RWPE2 (cell line): ENCODE measurements around the gene FES.

Experiments used
- ATAC-seq: fragments of 200-7000 bp; cut with Tn5 transposase; 3 replicates; pipeline ENCODE4 v1.9.1; 2021; ENCODE audit warnings: low read depth
- DNase-seq: peaks from one replicate; pipeline ENCODE4 v3.0.0-alpha.2; 2020; ENCODE audit warnings: low spot score
- H3K27ac ChIP-seq: fragments of 450-650 bp; 2 replicates; pipeline ENCODE4 v1.5.1; 2017; ENCODE audit warnings: mild to moderate bottlenecking; ENCODE audit not compliant: poor library complexity, severe bottlenecking
- H3K27me3 ChIP-seq: fragments of 250-450 bp; sonication (Bioruptor Pico); 2 replicates; pipeline ENCODE4 v1.5.1; 2021; ENCODE audit warnings: mild to moderate bottlenecking, moderate library complexity; ENCODE audit not compliant: insufficient read depth, poor library complexity, severe bottlenecking
- H3K36me3 ChIP-seq: fragments of 250-450 bp; sonication (Bioruptor Pico); 2 replicates; pipeline ENCODE4 v1.5.1; 2020; ENCODE audit warnings: low read depth, mild to moderate bottlenecking, moderate library complexity
- H3K4me1 ChIP-seq: fragments of 250-450 bp; sonication (Bioruptor Pico); 2 replicates; pipeline ENCODE4 v1.5.1; 2021; ENCODE audit warnings: mild to moderate bottlenecking, moderate library complexity; ENCODE audit not compliant: insufficient read depth, poor library complexity, severe bottlenecking
- H3K4me3 ChIP-seq: fragments of 250-450 bp; sonication (Bioruptor Pico); 2 replicates; pipeline ENCODE4 v1.5.1; 2021; ENCODE audit warnings: mild to moderate bottlenecking, moderate library complexity; ENCODE audit not compliant: severe bottlenecking
- H3K9me3 ChIP-seq: fragments of 250-450 bp; sonication (Bioruptor Pico); 2 replicates; pipeline ENCODE4 v1.5.1; 2021; ENCODE audit warnings: mild to moderate bottlenecking, moderate library complexity; ENCODE audit not compliant: severe bottlenecking
- TF ChIP-seq, protein P1 (sequence below): fragments of 450-650 bp; IDR thresholded peaks from one replicate; pipeline ENCODE4 v1.5.1; 2017; ENCODE audit warnings: mild to moderate bottlenecking, moderate library complexity; ENCODE audit not compliant: poor library complexity, severe bottlenecking

FES gene

DNA sequence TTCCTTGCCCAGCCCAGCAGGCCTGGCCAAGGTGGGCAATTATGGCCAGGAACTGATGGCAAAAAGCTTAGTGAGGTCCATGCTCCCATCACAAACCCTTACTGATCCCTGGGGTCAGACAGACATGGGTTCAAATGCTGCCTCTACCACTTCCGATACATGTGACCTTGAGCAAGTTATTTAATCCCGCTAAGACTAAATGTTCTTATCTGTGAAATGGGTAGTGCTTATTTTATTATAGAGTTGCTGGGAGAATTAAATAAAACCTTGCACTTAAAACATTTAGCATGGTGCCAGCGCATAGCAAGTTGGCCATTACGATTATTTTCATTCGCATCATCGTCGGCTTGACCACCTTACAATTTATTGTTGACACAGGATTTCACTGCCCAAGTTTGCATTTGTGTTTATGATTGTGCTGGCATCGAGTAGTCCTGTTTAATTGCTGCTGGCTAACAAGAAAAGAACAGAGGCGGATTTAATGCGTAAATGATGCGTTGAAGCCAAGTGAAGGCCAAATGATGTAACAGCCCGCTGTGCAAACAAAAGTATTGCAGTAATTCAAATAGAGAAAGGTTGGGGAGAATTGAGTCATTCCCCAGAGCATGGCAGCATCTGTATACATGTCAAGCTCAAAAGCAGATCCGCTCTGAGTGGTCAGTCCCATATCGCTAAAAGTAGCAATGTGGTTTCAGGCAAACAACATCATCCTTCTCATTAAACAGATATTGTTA is 23.2 kb upstream of the FES start:
- peaks cover 32% of the 10 kb centered on the region for H3K4me1 ChIP-seq
- no peaks in the 10 kb centered on the region for H3K36me3 ChIP-seq
- TF ChIP-seq, protein P1, sequence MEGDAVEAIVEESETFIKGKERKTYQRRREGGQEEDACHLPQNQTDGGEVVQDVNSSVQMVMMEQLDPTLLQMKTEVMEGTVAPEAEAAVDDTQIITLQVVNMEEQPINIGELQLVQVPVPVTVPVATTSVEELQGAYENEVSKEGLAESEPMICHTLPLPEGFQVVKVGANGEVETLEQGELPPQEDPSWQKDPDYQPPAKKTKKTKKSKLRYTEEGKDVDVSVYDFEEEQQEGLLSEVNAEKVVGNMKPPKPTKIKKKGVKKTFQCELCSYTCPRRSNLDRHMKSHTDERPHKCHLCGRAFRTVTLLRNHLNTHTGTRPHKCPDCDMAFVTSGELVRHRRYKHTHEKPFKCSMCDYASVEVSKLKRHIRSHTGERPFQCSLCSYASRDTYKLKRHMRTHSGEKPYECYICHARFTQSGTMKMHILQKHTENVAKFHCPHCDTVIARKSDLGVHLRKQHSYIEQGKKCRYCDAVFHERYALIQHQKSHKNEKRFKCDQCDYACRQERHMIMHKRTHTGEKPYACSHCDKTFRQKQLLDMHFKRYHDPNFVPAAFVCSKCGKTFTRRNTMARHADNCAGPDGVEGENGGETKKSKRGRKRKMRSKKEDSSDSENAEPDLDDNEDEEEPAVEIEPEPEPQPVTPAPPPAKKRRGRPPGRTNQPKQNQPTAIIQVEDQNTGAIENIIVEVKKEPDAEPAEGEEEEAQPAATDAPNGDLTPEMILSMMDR: no peak
- no peak overlapping the region for H3K4me3 ChIP-seq
- ATAC-seq (peak; percentile 83), DNase-seq (no peak)
- no peaks in the 10 kb centered on the region for H3K9me3 ChIP-seq
- no peaks in the 10 kb centered on the region for H3K27me3 ChIP-seq
- H3K27ac ChIP-seq: peak overlapping the region; percentile 1

DNA sequence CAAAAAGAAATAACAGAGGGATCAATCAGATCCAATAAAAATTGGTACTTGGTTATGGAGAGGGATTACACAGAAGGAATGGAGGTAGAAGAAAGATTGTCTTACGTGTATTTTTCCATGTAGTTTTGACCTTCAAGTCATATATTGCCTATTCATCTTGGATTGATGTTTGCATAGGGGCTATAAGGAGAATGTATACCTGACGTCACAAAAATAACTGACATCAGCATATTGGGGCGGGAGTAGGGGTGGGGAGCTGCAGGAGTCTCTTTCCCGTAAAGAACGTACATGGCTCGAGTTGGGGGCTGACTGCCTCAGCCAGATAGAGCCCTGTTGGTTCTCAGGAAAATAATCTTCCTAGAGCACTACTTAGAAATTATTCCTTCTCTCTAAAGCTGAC is 21.8 kb upstream of the FES start:
- ATAC-seq (no peak), DNase-seq (no peak)
- Histone ChIP-seq H3K4me3 (no peak overlapping the region), H3K9me3 (no peaks in the 10 kb centered on the region), H3K36me3 (no peaks in the 10 kb centered on the region), H3K4me1 (peaks cover 32% of the 10 kb centered on the region), H3K27me3 (no peaks in the 10 kb centered on the region), H3K27ac (no peak overlapping the region)
- TF ChIP-seq, protein P1: no peak

DNA sequence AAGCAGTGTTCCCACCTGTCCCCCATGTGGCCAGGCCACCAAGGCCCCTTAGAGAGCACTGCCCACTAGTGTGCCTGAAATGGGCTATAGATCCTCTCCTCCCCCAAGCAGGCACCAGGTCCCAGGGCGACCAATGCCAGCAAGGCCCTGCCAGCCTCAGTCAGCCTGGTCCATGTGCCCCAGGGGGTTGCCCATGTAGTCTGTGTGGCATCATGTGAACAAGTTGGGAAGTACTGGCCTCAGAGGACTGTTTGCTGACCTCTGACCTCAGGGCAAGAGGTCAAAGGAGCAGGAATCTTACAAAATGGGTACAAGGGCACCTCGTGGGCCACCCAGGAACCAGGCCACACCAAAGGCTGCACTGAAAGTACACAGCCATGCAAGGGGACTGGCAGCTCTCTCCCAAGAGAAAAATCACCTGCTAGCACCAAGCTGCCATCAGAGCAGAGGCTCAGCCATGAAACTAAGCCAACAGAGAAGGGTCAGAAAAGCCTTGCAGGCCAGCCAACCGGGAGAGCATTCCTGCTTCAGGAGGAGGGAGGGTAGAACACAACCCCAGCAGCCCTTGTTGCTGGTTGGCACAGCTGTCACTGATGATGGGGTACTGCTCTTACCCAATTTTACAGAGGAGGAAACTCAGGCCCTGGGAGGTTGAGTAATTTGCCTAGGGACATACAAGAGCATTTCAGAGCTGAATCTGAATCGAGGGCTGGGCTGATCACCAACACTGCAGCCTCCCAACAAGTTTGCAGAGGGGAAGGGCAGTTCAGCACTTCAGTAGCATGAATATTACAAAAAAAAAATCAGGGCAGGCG is 21.1 kb upstream of the FES start:
- Histone ChIP-seq H3K4me3 (no peak overlapping the region), H3K4me1 (peaks cover 32% of the 10 kb centered on the region), H3K9me3 (no peaks in the 10 kb centered on the region), H3K27ac (peak overlapping the region; percentile 2), H3K27me3 (no peaks in the 10 kb centered on the region), H3K36me3 (no peaks in the 10 kb centered on the region)
- ATAC-seq (peak; percentile 55), DNase-seq (no peak)
- TF ChIP-seq, protein P1: no peak

DNA sequence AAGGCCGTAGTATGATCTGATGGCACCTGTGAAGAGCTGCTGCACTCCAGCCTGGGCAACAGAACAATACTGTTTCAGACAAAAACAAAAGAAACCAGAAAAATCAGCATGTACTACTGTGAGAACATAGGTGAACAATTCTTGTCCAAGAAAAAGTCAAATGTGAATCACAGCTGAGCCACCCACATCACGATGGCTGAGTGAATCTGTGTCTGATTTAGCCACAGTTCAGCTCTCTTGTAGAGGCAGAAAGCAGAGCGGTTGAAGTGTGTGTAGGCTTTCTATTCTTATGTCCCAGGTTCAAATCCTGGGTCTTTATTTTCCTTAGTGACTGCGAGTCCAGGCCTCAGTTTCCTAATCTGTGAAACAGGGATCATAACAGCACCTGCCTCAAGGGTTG is 20.3 kb upstream of the FES start:
- DNase-seq: no peak
- Histone ChIP-seq H3K4me3 (no peak overlapping the region), H3K27ac (peak overlapping the region; percentile 2), H3K9me3 (no peaks in the 10 kb centered on the region), H3K27me3 (no peaks in the 10 kb centered on the region), H3K36me3 (no peaks in the 10 kb centered on the region), H3K4me1 (peaks cover 39% of the 10 kb centered on the region)
- TF ChIP-seq, protein P1: no peak
- no peak for ATAC-seq

DNA sequence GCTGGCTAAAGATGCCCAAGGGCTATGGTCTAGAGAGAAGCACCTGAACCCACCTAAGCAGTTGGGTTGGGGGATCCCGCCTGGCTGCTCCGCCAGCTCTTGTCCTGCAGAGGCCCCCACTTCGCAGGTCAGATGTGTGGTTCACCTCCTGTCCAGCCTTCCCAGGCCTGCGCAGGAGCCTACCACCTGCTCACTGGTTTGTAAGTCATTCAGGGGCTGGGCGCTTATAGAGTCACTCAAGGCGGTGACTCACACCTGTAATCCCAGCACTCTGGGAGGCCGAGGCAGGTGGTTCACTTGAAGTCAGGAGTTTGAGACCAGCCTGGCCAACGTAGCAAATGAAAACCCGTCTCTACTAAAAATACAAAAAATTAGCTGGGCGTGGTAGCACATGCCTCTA is 19.8 kb upstream of the FES start:
- ATAC-seq (no peak), DNase-seq (no peak)
- Histone ChIP-seq H3K4me3 (no peak overlapping the region), H3K36me3 (no peaks in the 10 kb centered on the region), H3K4me1 (peaks cover 41% of the 10 kb centered on the region), H3K27me3 (no peaks in the 10 kb centered on the region), H3K9me3 (no peaks in the 10 kb centered on the region), H3K27ac (no peak overlapping the region)
- TF ChIP-seq, protein P1: no peak
